Trophoblast cell (in vitro differentiated cells and primary cell): ENCODE measurements around the gene HPRT1.
A peak's percentile ranks its signal among the peaks of the same experiment; 100 is the strongest.

Experiments used
- DNase-seq, 2 donors: peaks; one replicate each; pipeline ENCODE4 v3.0.0-alpha.2; 2016
- H2AFZ ChIP-seq: 2 replicates; pipeline ENCODE4 v1.6.1; 2013; ENCODE audit warnings: low read length, moderate library complexity, mild to moderate bottlenecking; ENCODE audit not compliant: insufficient read depth, poor library complexity
- H2AK5ac ChIP-seq: 2 replicates; pipeline ENCODE4 v1.6.1; 2013; ENCODE audit warnings: mild to moderate bottlenecking, low read length
- H2BK120ac ChIP-seq: 2 replicates; pipeline ENCODE4 v1.6.1; 2013; ENCODE audit warnings: low read length, mild to moderate bottlenecking, moderate library complexity; ENCODE audit not compliant: insufficient read depth, poor library complexity
- H2BK12ac ChIP-seq: 2 replicates; pipeline ENCODE4 v1.6.1; 2013; ENCODE audit warnings: mild to moderate bottlenecking, low read length, moderate library complexity
- H2BK5ac ChIP-seq: 2 replicates; pipeline ENCODE4 v1.6.1; 2013; ENCODE audit warnings: low read length, low read depth, moderate library complexity, mild to moderate bottlenecking; ENCODE audit not compliant: poor library complexity
- H3K14ac ChIP-seq: 2 replicates; pipeline ENCODE4 v1.6.1; 2013; ENCODE audit warnings: mild to moderate bottlenecking, low read length
- H3K18ac ChIP-seq: 2 replicates; pipeline ENCODE4 v1.6.1; 2013; ENCODE audit warnings: mild to moderate bottlenecking, low read length
- H3K23ac ChIP-seq: 2 replicates; pipeline ENCODE4 v1.6.1; 2013; ENCODE audit warnings: low read length
- H3K27ac ChIP-seq: 2 replicates; pipeline ENCODE4 v1.5.1; 2013; ENCODE audit warnings: low read depth, mild to moderate bottlenecking, inconsistent platforms, low read length, moderate library complexity
- H3K27me3 ChIP-seq: 2 replicates; pipeline ENCODE4 v1.6.1; 2013; ENCODE audit warnings: inconsistent platforms, mild to moderate bottlenecking, low read length, moderate library complexity; ENCODE audit not compliant: insufficient read depth
- H3K36me3 ChIP-seq, 2 experiments: 1 replicate in 1 of 2; 2 replicates in 1 of 2; pipeline ENCODE4 v1.6.1; 2013; ENCODE audit warnings: low read length in 2 of 2, mild to moderate bottlenecking in 2 of 2, moderate library complexity in 1 of 2; ENCODE audit not compliant: insufficient read depth in 2 of 2, control insufficient read depth in 1 of 2
- H3K4ac ChIP-seq: 2 replicates; pipeline ENCODE4 v1.6.1; 2013; ENCODE audit warnings: low read depth, mild to moderate bottlenecking, low read length, moderate library complexity
- H3K4me1 ChIP-seq, 2 experiments: 1 replicate in 1 of 2; 2 replicates in 1 of 2; pipeline ENCODE4 v1.6.1; 2013; ENCODE audit warnings: low read length in 2 of 2, mild to moderate bottlenecking in 2 of 2, moderate library complexity in 1 of 2; ENCODE audit not compliant: insufficient read depth in 2 of 2, control insufficient read depth in 1 of 2
- H3K4me2 ChIP-seq: 2 replicates; pipeline ENCODE4 v1.6.1; 2013; ENCODE audit warnings: inconsistent platforms, mild to moderate bottlenecking, low read length, moderate library complexity
- H3K4me3 ChIP-seq: 2 replicates; pipeline ENCODE4 v1.5.1; 2013; ENCODE audit warnings: mild to moderate bottlenecking, low read depth, low read length, inconsistent platforms
- H3K79me1 ChIP-seq: one replicate; pipeline ENCODE4 v1.6.1; 2013; ENCODE audit warnings: low read length
- H3K79me2 ChIP-seq: 2 replicates; pipeline ENCODE4 v1.6.1; 2013; ENCODE audit warnings: low read length, mild to moderate bottlenecking; ENCODE audit not compliant: control insufficient read depth, insufficient read depth, poor library complexity
- H3K9ac ChIP-seq: 2 replicates; pipeline ENCODE4 v1.6.1; 2013; ENCODE audit warnings: mild to moderate bottlenecking, low read length
- H3K9me3 ChIP-seq: 2 replicates; pipeline ENCODE4 v1.6.1; 2013; ENCODE audit warnings: low read depth, mild to moderate bottlenecking, control low read depth, inconsistent platforms, low read length; ENCODE audit not compliant: insufficient read depth
- H4K12ac ChIP-seq: 2 replicates; pipeline ENCODE4 v1.6.1; 2013; ENCODE audit warnings: low read depth, mild to moderate bottlenecking, low read length, moderate library complexity
- H4K8ac ChIP-seq: 2 replicates; pipeline ENCODE4 v1.6.1; 2013; ENCODE audit warnings: low read depth, mild to moderate bottlenecking, low read length, moderate library complexity
- H4K91ac ChIP-seq: one replicate; pipeline ENCODE4 v1.6.1; 2013; ENCODE audit warnings: low read depth, mild to moderate bottlenecking, low read length, moderate library complexity
- WGBS: extraction: QIAGEN DNeasy Blood & Tissue Kit; methylation state at CpG from one replicate; pipeline ENCODE4 v1.1.7; 2013; ENCODE audit warnings: missing lambda C conversion rate; ENCODE audit not compliant: insufficient read length, insufficient coverage; ENCODE audit errors: extremely low coverage; 5-methylcytosine and 5-hydroxymethylcytosine counted together

Gene HPRT1

GRCh38 chrX:134453631-134454030, 6.3 kb upstream of the HPRT1 start:
- Histone ChIP-seq H4K8ac (no peak overlapping the region), H3K36me3 (no peaks in the 10 kb centered on the region), H3K27me3 (no peaks in the 10 kb centered on the region), H3K9me3 (no peaks in the 10 kb centered on the region), H3K4me2 (no peak overlapping the region), H3K79me2 (no peaks in the 10 kb centered on the region), H3K18ac (no peak overlapping the region), H3K14ac (no peak overlapping the region), H2BK5ac (no peak overlapping the region), H4K91ac (no peak overlapping the region), H3K79me1 (no peaks in the 10 kb centered on the region), H2AK5ac (no peak overlapping the region), H3K4ac (no peak overlapping the region), H2BK120ac (no peak overlapping the region), H3K4me3 (no peak overlapping the region), H2BK12ac (no peak overlapping the region), H4K12ac (no peak overlapping the region), H3K4me1 (no peaks in the 10 kb centered on the region), H3K27ac (no peak overlapping the region), H3K23ac (no peak overlapping the region), H3K9ac (no peak overlapping the region), H2AFZ (no peak overlapping the region)
- no peak for DNase-seq
- no CpG with 5 or more reads among the region's 6 CpGs for WGBS

GRCh38 chrX:134454506-134454905, 5.5 kb upstream of the HPRT1 start:
- no CpG with 5 or more reads among the region's 7 CpGs for WGBS

GRCh38 chrX:134457708-134458107, 2.3 kb upstream of the HPRT1 start:
- H4K12ac ChIP-seq = no peak overlapping the region
- H3K79me2 ChIP-seq = no peaks in the 10 kb centered on the region
- H3K79me1 ChIP-seq = peaks cover 1% of the 10 kb centered on the region
- H4K8ac ChIP-seq = no peak overlapping the region
- no peak overlapping the region for H2BK5ac ChIP-seq
- no peak overlapping the region for H3K9ac ChIP-seq
- no peaks in the 10 kb centered on the region for H3K27me3 ChIP-seq
- H3K18ac ChIP-seq = no peak overlapping the region
- H3K4me2 ChIP-seq = no peak overlapping the region
- no peak overlapping the region for H3K4ac ChIP-seq
- no peaks in the 10 kb centered on the region for H3K9me3 ChIP-seq
- no peak overlapping the region for H2AFZ ChIP-seq
- no peak overlapping the region for H2AK5ac ChIP-seq
- H2BK120ac ChIP-seq = no peak overlapping the region
- H3K27ac ChIP-seq = no peak overlapping the region
- H3K36me3 ChIP-seq = no peaks in the 10 kb centered on the region
- no peak overlapping the region for H3K23ac ChIP-seq
- H2BK12ac ChIP-seq = no peak overlapping the region
- H3K4me3 ChIP-seq = no peak overlapping the region
- WGBS = no CpG with 5 or more reads among the region's 5 CpGs
- no peak overlapping the region for H3K14ac ChIP-seq
- no peak for DNase-seq
- no peak overlapping the region for H4K91ac ChIP-seq
- H3K4me1 ChIP-seq = no peaks in the 10 kb centered on the region

More at GRCh38 chrX:134454506-134454905, 5.5 kb upstream of the HPRT1 start:
- Histone ChIP-seq H3K27ac (no peak overlapping the region), H2AFZ (no peak overlapping the region), H3K4me3 (no peak overlapping the region), H3K23ac (no peak overlapping the region), H4K12ac (no peak overlapping the region), H3K18ac (no peak overlapping the region), H3K9ac (no peak overlapping the region), H3K27me3 (no peaks in the 10 kb centered on the region), H2BK12ac (no peak overlapping the region), H3K36me3 (no peaks in the 10 kb centered on the region), H3K79me2 (no peaks in the 10 kb centered on the region), H2BK5ac (no peak overlapping the region), H3K79me1 (no peaks in the 10 kb centered on the region), H3K4me2 (no peak overlapping the region), H2AK5ac (no peak overlapping the region), H3K9me3 (no peaks in the 10 kb centered on the region), H3K4ac (no peak overlapping the region), H2BK120ac (no peak overlapping the region), H4K91ac (no peak overlapping the region), H3K4me1 (no peaks in the 10 kb centered on the region), H4K8ac (no peak overlapping the region), H3K14ac (no peak overlapping the region)
- no peak for DNase-seq

- Histone ChIP-seq H2AK5ac (no peak overlapping the region), H3K27me3 (no peaks in the 10 kb centered on the region), H3K9ac (no peak overlapping the region), H3K14ac (no peak overlapping the region), H3K27ac (no peak overlapping the region), H3K23ac (no peak overlapping the region), H3K4me2 (peak overlapping the region; percentile 89), H4K91ac (no peak overlapping the region), H2BK5ac (no peak overlapping the region), H3K36me3 (no peaks in the 10 kb centered on the region), H2BK120ac (no peak overlapping the region), H4K8ac (no peak overlapping the region), H3K79me2 (no peaks in the 10 kb centered on the region), H3K9me3 (no peaks in the 10 kb centered on the region), H4K12ac (no peak overlapping the region), H3K18ac (no peak overlapping the region), H2AFZ (no peak overlapping the region), H3K4me1 (no peaks in the 10 kb centered on the region), H3K4me3 (no peak overlapping the region), H3K79me1 (peaks cover 1% of the 10 kb centered on the region), H2BK12ac (no peak overlapping the region), H3K4ac (no peak overlapping the region)
- DNase-seq = peak in 1 of 2 donors; percentile 25
- no CpG with 5 or more reads among the region's 12 CpGs for WGBS
Measured at GRCh38 chrX:134459683-134460004, 321 bp upstream of the HPRT1 start.
